Measurements from ENCODE around the gene RAB40B.

The RAB40B gene

DNA sequence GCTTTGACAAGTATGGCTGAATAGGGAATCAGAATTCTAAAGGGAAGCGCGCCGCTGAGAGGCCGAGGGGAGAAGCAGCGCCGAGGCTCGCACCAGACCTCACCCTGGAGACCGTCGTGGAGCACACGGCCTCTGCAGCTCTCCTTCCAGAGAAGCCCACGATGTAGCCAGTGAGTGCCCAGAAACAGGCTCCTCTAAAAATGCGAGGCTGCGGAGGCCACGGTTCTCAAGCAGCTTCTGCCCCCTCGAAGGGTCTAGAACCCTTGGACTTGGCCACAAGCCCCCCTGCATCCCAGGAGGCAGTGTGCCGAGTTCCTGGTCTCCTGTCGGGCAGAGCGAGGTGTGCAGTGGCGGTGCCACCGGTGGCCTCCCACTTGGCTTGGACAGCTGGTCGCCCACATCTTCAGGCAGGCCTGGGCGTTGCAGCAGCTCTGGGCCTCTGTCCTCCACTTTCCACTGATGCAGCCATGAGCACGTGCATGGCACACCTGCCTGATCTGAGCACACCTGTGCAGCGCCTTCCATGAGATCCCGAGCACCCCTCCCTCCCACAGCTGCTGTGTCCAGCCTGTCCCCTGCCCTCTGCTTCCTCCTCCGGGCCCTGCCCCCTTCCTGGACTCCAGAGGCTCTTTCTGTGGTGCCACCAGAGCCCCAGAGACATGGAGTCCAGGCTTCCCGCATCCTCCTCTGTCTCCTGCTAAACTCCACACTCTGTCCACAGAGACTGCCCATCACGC is 31.4 kb downstream of the RAB40B start:
- DNase-seq = no peak
- CTCF ChIA-PET = interaction anchor here (0.7 to 2.9 kb wide), 12 partner anchors 9 to 535 kb away, joined by 3 to 29 read pairs (median 5); partner anchors contain the start of gene FN3KRP
- WGBS (ENCODE audit: insufficient coverage) = 91% methylated on average over 25 of the region's 28 CpGs

DNA sequence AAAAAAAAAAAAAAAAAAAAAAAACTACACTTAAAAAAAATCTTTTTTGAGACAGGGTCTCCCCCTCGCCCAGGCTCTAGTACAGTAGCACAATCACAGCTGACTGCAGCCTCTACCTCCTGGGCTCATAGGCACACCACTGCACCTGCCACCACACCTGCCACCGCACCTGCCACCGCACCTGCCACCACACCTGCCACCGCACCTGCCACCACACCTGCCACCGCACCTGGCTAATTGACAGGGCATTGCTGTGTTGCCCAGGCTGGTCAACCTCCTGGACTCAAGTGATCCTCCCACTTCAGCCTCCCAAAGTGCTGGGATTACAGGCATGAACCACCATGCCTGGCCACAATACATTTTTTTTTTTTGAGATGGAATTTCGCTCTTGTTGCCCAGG is 32.6 kb downstream of the RAB40B start:
- ChIA-PET POLR2A (no interaction called here), CTCF (interaction anchor here (0.8 to 1.8 kb wide), 3 partner anchors 12 to 104 kb away, joined by 3 to 5 read pairs (median 4); no protein-coding TSS in a partner anchor)
- H3K4me1 ChIP-seq (ENCODE audit: control extremely low read depth in 1 of 4, control insufficient read depth in 4 of 4, insufficient read depth in 4 of 4, low read length in 3 of 4) = peaks cover 0 to 19% (median 6%) of the 10 kb centered on the region in 4 experiments
- peaks cover 0 to 6% (median 1%) of the 10 kb centered on the region in 4 experiments for H3K36me3 ChIP-seq (ENCODE audit: control insufficient read depth in 4 of 4, insufficient read depth in 4 of 4, low read length in 3 of 4)
- 100% methylated on average over 4 of the region's 6 CpGs for WGBS (ENCODE audit: insufficient coverage)
- DNase-seq = no peak
- H3K27ac ChIP-seq (ENCODE audit: insufficient read depth in 1 of 2, low read depth in 1 of 2, low read length in 2 of 2, poor library complexity in 1 of 2, severe bottlenecking in 2 of 2) = no peak overlapping the region
- H3K9me3 ChIP-seq (ENCODE audit: control extremely low read depth in 1 of 5, control insufficient read depth in 4 of 5, insufficient read depth in 2 of 5, low read depth in 1 of 5, low read length in 4 of 5) = no peaks in the 10 kb centered on the region
- H3K27me3 ChIP-seq (replicated peaks in 2 of 5; ENCODE audit: control insufficient read depth in 4 of 5, insufficient read depth in 5 of 5, low read length in 4 of 5) = no peaks in the 10 kb centered on the region
- H3K4me3 ChIP-seq (ENCODE audit: control insufficient read depth in 1 of 7, extremely low read depth in 1 of 7, insufficient read depth in 4 of 7, low read depth in 2 of 7, low read length in 6 of 7) = no peak overlapping the region

More for the DNA sequence above, 31.4 kb downstream of the RAB40B start:
- POLR2A ChIA-PET = no interaction called here
- H3K4me1 ChIP-seq (ENCODE audit: control extremely low read depth in 1 of 4, control insufficient read depth in 4 of 4, insufficient read depth in 4 of 4, low read length in 3 of 4) = peaks cover 0 to 19% (median 6%) of the 10 kb centered on the region in 4 experiments
- peaks cover 0 to 1% (median 0%) of the 10 kb centered on the region in 4 experiments for H3K36me3 ChIP-seq (ENCODE audit: control insufficient read depth in 4 of 4, insufficient read depth in 4 of 4, low read length in 3 of 4)
- no peaks in the 10 kb centered on the region for H3K9me3 ChIP-seq (ENCODE audit: control extremely low read depth in 1 of 5, control insufficient read depth in 4 of 5, insufficient read depth in 2 of 5, low read depth in 1 of 5, low read length in 4 of 5)
- H3K27me3 ChIP-seq (replicated peaks in 2 of 5; ENCODE audit: control insufficient read depth in 4 of 5, insufficient read depth in 5 of 5, low read length in 4 of 5) = no peaks in the 10 kb centered on the region
- no peak overlapping the region for H3K4me3 ChIP-seq (ENCODE audit: control insufficient read depth in 1 of 7, extremely low read depth in 1 of 7, insufficient read depth in 4 of 7, low read depth in 2 of 7, low read length in 6 of 7)
- no peak overlapping the region for H3K27ac ChIP-seq (ENCODE audit: insufficient read depth in 1 of 2, low read depth in 1 of 2, low read length in 2 of 2, poor library complexity in 1 of 2, severe bottlenecking in 2 of 2)

DNA sequence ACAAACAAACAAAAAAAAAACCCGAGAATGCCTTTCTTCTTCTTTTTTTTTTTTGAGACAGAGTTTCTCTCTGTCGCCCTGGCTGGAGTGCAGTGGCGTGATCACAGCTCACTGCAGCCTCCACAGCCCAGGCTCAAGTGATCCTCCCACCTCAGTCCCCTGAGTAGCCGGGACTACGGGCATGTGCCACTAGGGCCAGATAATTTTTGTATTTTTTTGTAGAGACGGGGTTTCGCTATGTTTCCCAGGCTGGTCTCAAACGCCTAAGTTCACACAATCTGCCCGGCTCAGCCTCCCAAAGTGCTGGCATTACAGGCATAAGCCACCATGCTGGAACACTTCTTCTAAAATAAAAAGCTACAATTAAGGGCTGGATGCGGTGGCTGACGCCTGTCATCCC is 33.3 kb downstream of the RAB40B start:
- H3K4me1 ChIP-seq (ENCODE audit: control extremely low read depth in 1 of 4, control insufficient read depth in 4 of 4, insufficient read depth in 4 of 4, low read length in 3 of 4) = peaks cover 0 to 19% (median 6%) of the 10 kb centered on the region in 4 experiments
- CTCF ChIA-PET = interaction anchor here (1.1 to 1.8 kb wide), 3 partner anchors 13 to 104 kb away, joined by 3 to 5 read pairs (median 4); no protein-coding TSS in a partner anchor
- no peaks in the 10 kb centered on the region for H3K27me3 ChIP-seq (replicated peaks in 2 of 5; ENCODE audit: control insufficient read depth in 4 of 5, insufficient read depth in 5 of 5, low read length in 4 of 5)
- 96% methylated on average over 7 of the region's 11 CpGs for WGBS (ENCODE audit: insufficient coverage)
- H3K27ac ChIP-seq (ENCODE audit: insufficient read depth in 1 of 2, low read depth in 1 of 2, low read length in 2 of 2, poor library complexity in 1 of 2, severe bottlenecking in 2 of 2) = no peak overlapping the region
- no peak overlapping the region for H3K4me3 ChIP-seq (ENCODE audit: control insufficient read depth in 1 of 7, extremely low read depth in 1 of 7, insufficient read depth in 4 of 7, low read depth in 2 of 7, low read length in 6 of 7)
- no peaks in the 10 kb centered on the region for H3K9me3 ChIP-seq (ENCODE audit: control extremely low read depth in 1 of 5, control insufficient read depth in 4 of 5, insufficient read depth in 2 of 5, low read depth in 1 of 5, low read length in 4 of 5)
- POLR2A ChIA-PET = no interaction called here
- peaks cover 0 to 11% (median 3%) of the 10 kb centered on the region in 4 experiments for H3K36me3 ChIP-seq (ENCODE audit: control insufficient read depth in 4 of 4, insufficient read depth in 4 of 4, low read length in 3 of 4)
- DNase-seq = no peak

DNA sequence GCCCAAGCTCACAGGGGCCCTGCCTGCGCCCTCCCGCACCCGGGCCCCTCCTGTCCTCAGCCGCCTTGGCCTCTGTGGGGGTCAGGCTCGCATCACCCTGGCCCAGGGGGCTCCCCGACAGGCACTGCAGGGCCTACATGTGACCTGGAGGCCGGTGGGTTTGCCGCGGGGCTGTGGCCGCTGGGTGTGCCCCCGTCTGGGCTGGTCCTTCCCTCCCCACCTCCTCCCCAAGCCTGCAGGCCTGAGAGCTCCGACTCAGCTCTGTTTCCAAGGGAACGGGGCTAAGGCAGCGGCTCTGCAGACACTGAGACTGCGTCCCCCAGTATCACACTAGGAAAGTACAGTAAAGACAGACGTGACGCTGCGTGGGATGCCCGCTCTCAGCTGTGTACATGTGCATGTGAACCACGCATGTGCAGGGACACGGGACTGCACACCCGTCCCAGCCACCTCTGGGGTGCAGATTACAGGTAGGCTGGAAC is 33.8 kb downstream of the RAB40B start:
- Histone ChIP-seq H3K4me3 (ENCODE audit: control insufficient read depth in 1 of 7, extremely low read depth in 1 of 7, insufficient read depth in 4 of 7, low read depth in 2 of 7, low read length in 6 of 7) (no peak overlapping the region), H3K27me3 (replicated peaks in 2 of 5; ENCODE audit: control insufficient read depth in 4 of 5, insufficient read depth in 5 of 5, low read length in 4 of 5) (no peaks in the 10 kb centered on the region), H3K4me1 (ENCODE audit: control extremely low read depth in 1 of 4, control insufficient read depth in 4 of 4, insufficient read depth in 4 of 4, low read length in 3 of 4) (peaks cover 0 to 19% (median 6%) of the 10 kb centered on the region in 4 experiments), H3K27ac (ENCODE audit: insufficient read depth in 1 of 2, low read depth in 1 of 2, low read length in 2 of 2, poor library complexity in 1 of 2, severe bottlenecking in 2 of 2) (no peak overlapping the region), H3K36me3 (ENCODE audit: control insufficient read depth in 4 of 4, insufficient read depth in 4 of 4, low read length in 3 of 4) (peaks cover 0 to 15% (median 3%) of the 10 kb centered on the region in 4 experiments), H3K9me3 (ENCODE audit: control extremely low read depth in 1 of 5, control insufficient read depth in 4 of 5, insufficient read depth in 2 of 5, low read depth in 1 of 5, low read length in 4 of 5) (no peaks in the 10 kb centered on the region)
- 93% methylated on average over 20 of the region's 22 CpGs for WGBS (ENCODE audit: insufficient coverage)
- POLR2A ChIA-PET = no interaction called here
- no peak for DNase-seq
- CTCF ChIA-PET = interaction anchor here (0.8 to 1.8 kb wide), 4 partner anchors 13 to 105 kb away, joined by 3 to 5 read pairs (median 4); no protein-coding TSS in a partner anchor

DNA sequence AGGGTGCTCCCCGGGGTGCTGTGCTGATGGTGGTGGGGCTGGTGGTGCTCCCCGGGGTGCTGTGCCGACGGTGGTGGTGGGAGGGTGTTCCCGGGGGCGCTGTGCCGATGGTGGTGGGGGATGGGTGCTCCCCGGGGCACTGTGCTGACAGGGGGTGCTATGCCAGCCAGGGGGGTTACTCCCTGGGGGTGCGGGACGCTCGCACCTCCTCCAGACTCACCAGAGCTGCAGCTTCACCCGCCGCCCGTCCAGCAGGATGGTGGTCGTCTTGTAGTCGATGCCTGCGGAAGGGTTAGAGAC is 34.3 kb downstream of the RAB40B start:
- POLR2A ChIA-PET = no interaction called here
- H3K4me1 ChIP-seq (ENCODE audit: control extremely low read depth in 1 of 4, control insufficient read depth in 4 of 4, insufficient read depth in 4 of 4, low read length in 3 of 4) = peaks cover 0 to 19% (median 6%) of the 10 kb centered on the region in 4 experiments
- no peak for DNase-seq
- H3K27ac ChIP-seq (ENCODE audit: insufficient read depth in 1 of 2, low read depth in 1 of 2, low read length in 2 of 2, poor library complexity in 1 of 2, severe bottlenecking in 2 of 2) = no peak overlapping the region
- no peak overlapping the region for H3K4me3 ChIP-seq (ENCODE audit: control insufficient read depth in 1 of 7, extremely low read depth in 1 of 7, insufficient read depth in 4 of 7, low read depth in 2 of 7, low read length in 6 of 7)
- no peaks in the 10 kb centered on the region for H3K9me3 ChIP-seq (ENCODE audit: control extremely low read depth in 1 of 5, control insufficient read depth in 4 of 5, insufficient read depth in 2 of 5, low read depth in 1 of 5, low read length in 4 of 5)
- H3K36me3 ChIP-seq (ENCODE audit: control insufficient read depth in 4 of 4, insufficient read depth in 4 of 4, low read length in 3 of 4) = peaks cover 0 to 21% (median 3%) of the 10 kb centered on the region in 4 experiments
- 94% methylated on average over 15 of the region's 17 CpGs for WGBS (ENCODE audit: insufficient coverage)
- H3K27me3 ChIP-seq (replicated peaks in 2 of 5; ENCODE audit: control insufficient read depth in 4 of 5, insufficient read depth in 5 of 5, low read length in 4 of 5) = no peaks in the 10 kb centered on the region
- CTCF ChIA-PET = interaction anchor here (0.8 to 1.8 kb wide), 2 partner anchors 104 to 105 kb away, joined by 4 to 5 read pairs; no protein-coding TSS in a partner anchor

DNA sequence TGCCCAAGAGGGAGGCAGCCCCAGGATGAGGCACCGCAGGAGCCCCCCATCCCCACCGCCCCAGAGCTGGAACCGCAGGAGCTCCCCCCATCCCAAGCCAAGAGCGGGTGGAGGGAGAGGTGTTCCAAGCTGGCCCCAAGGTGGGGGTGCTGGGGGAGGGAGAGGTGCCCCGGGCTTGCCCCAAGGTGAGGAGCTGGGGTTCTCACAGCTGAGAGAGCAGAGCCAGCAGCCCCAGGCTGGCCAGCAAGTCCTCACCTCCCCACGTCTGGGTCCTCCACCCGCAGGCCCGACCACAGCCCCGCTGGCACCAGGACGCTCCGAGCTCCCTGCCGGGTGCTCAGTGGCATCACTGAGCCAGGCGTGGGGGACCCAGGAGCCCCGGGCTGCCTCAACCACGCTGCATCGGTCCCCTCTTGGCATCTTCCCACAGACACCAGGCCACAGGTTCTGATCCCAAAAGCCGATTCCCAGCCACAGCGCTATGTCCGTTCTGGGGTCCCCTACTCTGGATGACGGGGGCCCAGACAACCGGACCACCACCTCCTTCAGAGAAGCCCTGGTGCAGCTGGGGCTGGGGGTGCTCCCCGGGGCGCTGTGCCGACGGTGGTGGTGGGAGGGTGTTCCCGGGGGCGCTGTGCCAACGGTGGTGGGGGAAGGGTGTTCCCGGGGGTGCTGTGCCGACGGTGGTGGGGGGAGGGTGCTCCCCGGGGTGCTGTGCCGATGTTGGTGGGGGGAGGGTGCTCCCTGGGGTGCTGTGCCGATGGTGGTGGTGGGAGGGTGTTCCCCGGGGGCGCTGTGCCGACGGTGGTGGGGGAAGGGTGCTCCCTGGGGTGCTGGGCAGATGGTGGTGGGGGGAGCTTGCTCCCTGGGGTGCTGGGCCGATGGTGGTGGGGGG is 34.9 kb downstream of the RAB40B start:
- no peak for DNase-seq
- ChIA-PET POLR2A (no interaction called here), CTCF (interaction anchor here (0.7 to 0.8 kb wide), 3 partner anchors 11 to 104 kb away, joined by 3 to 4 read pairs (median 3); no protein-coding TSS in a partner anchor)
- peaks cover 0 to 15% (median 2%) of the 10 kb centered on the region in 4 experiments for H3K4me1 ChIP-seq (ENCODE audit: control extremely low read depth in 1 of 4, control insufficient read depth in 4 of 4, insufficient read depth in 4 of 4, low read length in 3 of 4)
- H3K27me3 ChIP-seq (replicated peaks in 2 of 5; ENCODE audit: control insufficient read depth in 4 of 5, insufficient read depth in 5 of 5, low read length in 4 of 5) = no peaks in the 10 kb centered on the region
- 95% methylated on average over 24 of the region's 39 CpGs for WGBS (ENCODE audit: insufficient coverage)
- H3K36me3 ChIP-seq (ENCODE audit: control insufficient read depth in 4 of 4, insufficient read depth in 4 of 4, low read length in 3 of 4) = peaks cover 0 to 26% (median 3%) of the 10 kb centered on the region in 4 experiments
- no peak overlapping the region for H3K27ac ChIP-seq (ENCODE audit: insufficient read depth in 1 of 2, low read depth in 1 of 2, low read length in 2 of 2, poor library complexity in 1 of 2, severe bottlenecking in 2 of 2)
- no peak overlapping the region for H3K4me3 ChIP-seq (ENCODE audit: control insufficient read depth in 1 of 7, extremely low read depth in 1 of 7, insufficient read depth in 4 of 7, low read depth in 2 of 7, low read length in 6 of 7)
- no peaks in the 10 kb centered on the region for H3K9me3 ChIP-seq (ENCODE audit: control extremely low read depth in 1 of 5, control insufficient read depth in 4 of 5, insufficient read depth in 2 of 5, low read depth in 1 of 5, low read length in 4 of 5)
